Thyroid gland (tissue), 4 donors: ENCODE measurements around the gene PTGR3. TPM values are rescaled to one million over a fixed set of nuclear protein-coding genes. Genes with fewer than 3 reads are reported as not detected.

ENCODE experiments used
- DNase-seq, 2 donors: peaks; one replicate each; pipeline ENCODE4 v3.0.0-alpha.2; 2019
- H3K27ac ChIP-seq, 3 donors: fragments of 200-600 bp; sonication (generic); 1 replicate in 2 of 3; 2 replicates in 1 of 3; pipeline ENCODE4 v1.5.1; 2016 to 2019; ENCODE audit warnings: mild to moderate bottlenecking in 1 of 3, moderate library complexity in 1 of 3
- H3K27me3 ChIP-seq: fragments of 200-600 bp; sonication (generic); one replicate; pipeline ENCODE4 v1.5.1; 2019
- H3K36me3 ChIP-seq, 2 donors: fragments of 200-600 bp; sonication (generic); one replicate each; pipeline ENCODE4 v1.5.1; 2016 to 2019
- H3K4me1 ChIP-seq, 2 donors: fragments of 200-600 bp; sonication (generic); one replicate each; pipeline ENCODE4 v1.5.1; 2017 to 2019
- H3K4me3 ChIP-seq, 3 donors: fragments of 200-600 bp; sonication (generic); replicated peaks in 1 of 3; 1 replicate in 2 of 3; 2 replicates in 1 of 3; pipeline ENCODE4 v1.5.1; 2016; ENCODE audit warnings: mild to moderate bottlenecking in 1 of 3
- H3K9me3 ChIP-seq: fragments of 200-600 bp; sonication (generic); one replicate; pipeline ENCODE4 v1.5.1; 2017
- POLR2A ChIP-seq, 2 donors: fragments of 450-650 bp; IDR thresholded peaks; one replicate each; pipeline ENCODE4 v1.6.1; 2017; ENCODE audit warnings: antibody characterized with exemption in 2 of 2, mild to moderate bottlenecking in 2 of 2, moderate library complexity in 1 of 2
- WGBS, 2 donors: methylation state at CpG; one replicate each; pipeline ENCODE4 v1.1.5; 2017; 5-methylcytosine and 5-hydroxymethylcytosine counted together
- intact Hi-C: fragments of 100-400 bp; cut with DNase I; formaldehyde crosslinking; loops from one replicate; pipeline ENCODE4 v1.15.1; 2023
- total RNA-seq, 4 donors: library from RNA; depleted of rRNA; stranded (reverse); fragments of >200 nt; gene quantifications; one replicate each; pipeline ENCODE4 v1.2.3, GENCODE V29; 2016
- TF ChIP-seq, protein P1 (sequence below), 6 experiments: fragments of 200-600 bp in 3 of 6; fragments of 450-650 bp in 3 of 6; sonication (generic) in 3 of 6; IDR thresholded peaks; one replicate each; pipeline ENCODE4 v1.5.1; 2016 to 2019; ENCODE audit warnings: antibody characterized with exemption in 6 of 6, mild to moderate bottlenecking in 2 of 6, inconsistent platforms in 1 of 6, moderate library complexity in 1 of 6

PTGR3 gene
- total RNA-seq, 4 donors from 2014 or later: 19.3 to 62.7 (median 36.9) TPM

DNA sequence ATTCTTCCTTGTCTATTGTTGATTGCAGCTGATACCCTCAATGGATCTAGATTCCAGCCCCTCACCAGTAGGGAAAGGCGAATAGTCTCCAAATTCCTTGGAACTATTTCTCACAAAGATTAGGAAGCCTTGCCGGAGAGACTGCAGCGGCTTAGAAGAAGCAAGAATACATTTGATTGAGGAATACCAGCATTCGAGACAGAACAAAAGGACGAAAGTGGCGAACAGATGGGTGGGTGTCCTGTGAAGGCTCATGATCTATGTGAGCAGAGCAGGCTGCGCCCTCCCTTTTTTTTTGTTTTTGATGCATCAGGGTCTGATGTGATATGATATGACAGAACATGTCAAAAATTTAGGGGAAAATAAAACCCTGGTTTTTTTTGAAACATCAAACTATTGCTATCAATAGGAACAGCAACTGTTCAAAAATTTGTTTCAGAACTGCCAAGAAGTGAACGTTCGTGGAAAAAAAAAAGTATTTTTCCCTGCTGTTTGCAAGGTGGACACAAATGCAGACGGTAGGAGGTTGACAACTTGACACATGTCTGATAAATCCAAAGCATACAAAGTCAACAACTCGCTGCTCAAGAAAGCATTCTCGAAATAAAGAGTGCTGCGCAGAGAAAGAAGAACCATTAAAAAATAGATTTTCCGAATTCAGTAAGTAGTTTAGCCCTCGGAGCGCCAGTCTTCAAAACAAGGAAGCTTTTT lies 49.1 kb downstream of the PTGR3 start:
- H3K4me3 ChIP-seq: no peak overlapping the region
- no peaks in the 10 kb centered on the region for H3K4me1 ChIP-seq
- WGBS, 2 donors: 76 to 81% methylated on average over 16 of the region's 16 CpGs
- H3K36me3 ChIP-seq: no peaks in the 10 kb centered on the region
- intact Hi-C loops: no loop called here
- H3K9me3 ChIP-seq: no peaks in the 10 kb centered on the region
- DNase-seq: no peak
- H3K27me3 ChIP-seq: no peaks in the 10 kb centered on the region
- TF ChIP-seq, protein P1, sequence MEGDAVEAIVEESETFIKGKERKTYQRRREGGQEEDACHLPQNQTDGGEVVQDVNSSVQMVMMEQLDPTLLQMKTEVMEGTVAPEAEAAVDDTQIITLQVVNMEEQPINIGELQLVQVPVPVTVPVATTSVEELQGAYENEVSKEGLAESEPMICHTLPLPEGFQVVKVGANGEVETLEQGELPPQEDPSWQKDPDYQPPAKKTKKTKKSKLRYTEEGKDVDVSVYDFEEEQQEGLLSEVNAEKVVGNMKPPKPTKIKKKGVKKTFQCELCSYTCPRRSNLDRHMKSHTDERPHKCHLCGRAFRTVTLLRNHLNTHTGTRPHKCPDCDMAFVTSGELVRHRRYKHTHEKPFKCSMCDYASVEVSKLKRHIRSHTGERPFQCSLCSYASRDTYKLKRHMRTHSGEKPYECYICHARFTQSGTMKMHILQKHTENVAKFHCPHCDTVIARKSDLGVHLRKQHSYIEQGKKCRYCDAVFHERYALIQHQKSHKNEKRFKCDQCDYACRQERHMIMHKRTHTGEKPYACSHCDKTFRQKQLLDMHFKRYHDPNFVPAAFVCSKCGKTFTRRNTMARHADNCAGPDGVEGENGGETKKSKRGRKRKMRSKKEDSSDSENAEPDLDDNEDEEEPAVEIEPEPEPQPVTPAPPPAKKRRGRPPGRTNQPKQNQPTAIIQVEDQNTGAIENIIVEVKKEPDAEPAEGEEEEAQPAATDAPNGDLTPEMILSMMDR (IDR thresholded peaks at IDR 0.05): no peak
- no peak for TF ChIP-seq POLR2A (IDR thresholded peaks at IDR 0.05)
- H3K27ac ChIP-seq: no peak overlapping the region

GRCh38 chr18:75159238-75159518 lies 49.8 kb downstream of the PTGR3 start:
- no peak overlapping the region for H3K4me3 ChIP-seq
- intact Hi-C loops: no loop called here
- TF ChIP-seq, protein P1 (IDR thresholded peaks at IDR 0.05): no peak
- no peak for TF ChIP-seq POLR2A (IDR thresholded peaks at IDR 0.05)
- no peaks in the 10 kb centered on the region for H3K9me3 ChIP-seq
- H3K27me3 ChIP-seq: no peaks in the 10 kb centered on the region
- H3K36me3 ChIP-seq: no peaks in the 10 kb centered on the region
- 90 to 96% methylated on average over 6 to 9 of the region's 9 CpGs for WGBS, 2 donors
- no peak overlapping the region for H3K27ac ChIP-seq
- no peak for DNase-seq
- no peaks in the 10 kb centered on the region for H3K4me1 ChIP-seq

Other genes starting within 250 kb of the PTGR3 start
- gene TSHZ1, start 1.7 kb upstream of the PTGR3 start, total RNA-seq: 10 to 100 TPM; 17.9 to 22.2 (median 19.0) TPM
- gene SMIM21, start 218.6 kb upstream of the PTGR3 start, total RNA-seq: not detected